ENCODE data around the gene ANO9.

DNA sequence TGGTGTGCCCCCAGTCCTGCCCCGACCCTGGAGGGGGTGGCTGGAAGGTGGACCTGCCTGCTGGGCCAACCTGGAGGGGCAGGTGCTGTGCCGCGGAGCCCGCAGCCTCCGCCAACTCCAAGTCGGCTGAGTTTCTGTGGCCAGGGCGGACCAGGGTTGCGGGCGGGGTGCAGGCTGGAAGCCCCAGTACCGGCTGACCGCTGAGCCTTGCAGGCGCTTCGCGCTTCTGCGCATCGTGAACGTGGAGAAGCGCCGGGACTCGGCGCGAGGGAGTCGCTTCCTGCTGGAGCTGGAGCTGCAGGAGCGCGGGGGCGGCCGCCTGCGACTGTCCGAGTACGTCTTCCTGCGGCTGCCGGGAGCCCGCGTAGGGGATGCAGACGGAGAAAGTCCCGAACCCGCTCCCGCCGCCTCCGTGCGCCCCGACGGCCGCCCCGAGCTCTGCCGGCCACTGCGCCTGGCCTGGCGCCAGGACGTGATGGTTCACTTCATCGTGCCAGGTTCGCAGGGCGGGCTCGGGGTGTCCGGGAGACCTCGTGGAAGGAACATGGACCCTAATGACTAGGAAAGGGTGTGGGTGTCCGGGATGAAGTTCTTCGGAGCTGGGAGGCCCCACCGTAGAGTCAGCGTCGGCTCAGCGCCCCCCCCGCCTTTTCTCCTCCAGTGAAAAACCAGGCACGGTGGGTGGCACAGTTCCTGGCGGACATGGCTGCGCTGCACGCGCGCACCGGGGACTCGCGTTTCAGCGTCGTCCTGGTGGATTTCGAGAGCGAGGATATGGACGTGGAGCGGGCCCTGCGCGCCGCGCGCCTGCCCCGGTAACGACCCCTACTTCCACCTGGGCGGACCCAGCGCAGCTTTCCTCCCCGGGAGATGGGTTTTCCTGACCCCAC, 62.4 kb downstream of the ANO9 start:
- no peak for TF ChIP-seq EZH2 (IDR thresholded peaks at IDR 0.05)
- TF ChIP-seq, protein P1, sequence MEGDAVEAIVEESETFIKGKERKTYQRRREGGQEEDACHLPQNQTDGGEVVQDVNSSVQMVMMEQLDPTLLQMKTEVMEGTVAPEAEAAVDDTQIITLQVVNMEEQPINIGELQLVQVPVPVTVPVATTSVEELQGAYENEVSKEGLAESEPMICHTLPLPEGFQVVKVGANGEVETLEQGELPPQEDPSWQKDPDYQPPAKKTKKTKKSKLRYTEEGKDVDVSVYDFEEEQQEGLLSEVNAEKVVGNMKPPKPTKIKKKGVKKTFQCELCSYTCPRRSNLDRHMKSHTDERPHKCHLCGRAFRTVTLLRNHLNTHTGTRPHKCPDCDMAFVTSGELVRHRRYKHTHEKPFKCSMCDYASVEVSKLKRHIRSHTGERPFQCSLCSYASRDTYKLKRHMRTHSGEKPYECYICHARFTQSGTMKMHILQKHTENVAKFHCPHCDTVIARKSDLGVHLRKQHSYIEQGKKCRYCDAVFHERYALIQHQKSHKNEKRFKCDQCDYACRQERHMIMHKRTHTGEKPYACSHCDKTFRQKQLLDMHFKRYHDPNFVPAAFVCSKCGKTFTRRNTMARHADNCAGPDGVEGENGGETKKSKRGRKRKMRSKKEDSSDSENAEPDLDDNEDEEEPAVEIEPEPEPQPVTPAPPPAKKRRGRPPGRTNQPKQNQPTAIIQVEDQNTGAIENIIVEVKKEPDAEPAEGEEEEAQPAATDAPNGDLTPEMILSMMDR (IDR thresholded peaks at IDR 0.05) = no peak
- no peak for TF ChIP-seq EZH2phosphoT487 (IDR thresholded peaks at IDR 0.05)
